HG03175 (cell line): ENCODE data around the gene RTP5.

ENCODE experiments used
- ATAC-seq: cut with Tn5 transposase; IDR thresholded peaks from one replicate; pipeline ENCODE4 v1.9.1; 2021; ENCODE audit warnings: mild to moderate bottlenecking, moderate library complexity; ENCODE audit not compliant: unreplicated experiment

The RTP5 gene

GRCh38 chr2:241857041-241857541, 12.4 kb upstream of the RTP5 start:
- ATAC-seq, result no peak

- ATAC-seq, result no peak
These were observed 11.9 kb upstream of the RTP5 start for GRCh38 chr2:241857572-241858121.

- peak; percentile 40 for ATAC-seq
These were observed 11.1 kb upstream of the RTP5 start, which contains the start of gene PDCD1 for GRCh38 chr2:241858206-241859016. Gene PDCD1 (minus strand): TSS chr2:241858894. CDS start chr2:241858838, 56 bp downstream.

- peak; percentile 14 for ATAC-seq
These were observed 10.5 kb upstream of the RTP5 start for GRCh38 chr2:241859017-241859435.

GRCh38 chr2:241859436-241860183, 9.9 kb upstream of the RTP5 start:
- ATAC-seq, result peak; percentile 58

- ATAC-seq, result no peak
These were observed 9.1 kb upstream of the RTP5 start for GRCh38 chr2:241860184-241861078.

GRCh38 chr2:241861264-241861663, 8.3 kb upstream of the RTP5 start:
- no peak for ATAC-seq

- no peak for ATAC-seq
These were observed 7.4 kb upstream of the RTP5 start for GRCh38 chr2:241862093-241862492.

GRCh38 chr2:241862775-241863535, 6.6 kb upstream of the RTP5 start:
- no peak for ATAC-seq

GRCh38 chr2:241863536-241863954, 6.0 kb upstream of the RTP5 start:
- ATAC-seq, result no peak

- no peak for ATAC-seq
These were observed 5.2 kb upstream of the RTP5 start for GRCh38 chr2:241864168-241864849.

GRCh38 chr2:241864850-241865213, 4.7 kb upstream of the RTP5 start:
- ATAC-seq, result no peak

GRCh38 chr2:241865416-241865956, 4.0 kb upstream of the RTP5 start:
- ATAC-seq, result no peak

- ATAC-seq, result no peak
These were observed 3.4 kb upstream of the RTP5 start for GRCh38 chr2:241865957-241866789.

GRCh38 chr2:241866790-241867645, 2.5 kb upstream of the RTP5 start:
- no peak for ATAC-seq

GRCh38 chr2:241867776-241868420, 1.6 kb upstream of the RTP5 start:
- ATAC-seq, result no peak

- ATAC-seq, result no peak
These were observed 858 bp upstream of the RTP5 start for GRCh38 chr2:241868661-241869081.
